Activated CD4-positive, alpha-beta T cell treated with anti-CD3 and anti-CD28 coated beads for 48 hours (primary cell): ENCODE results near the gene AKAP1.
A peak's percentile ranks its signal among the peaks of the same experiment; 100 is the strongest.
"Not testable (repeated sequence)": the region's sequence is repeated elsewhere in the genome, so short reads cannot be mapped to it uniquely, and the experiment has no call there.

Experiments
- DNase-seq: peaks from one replicate; pipeline ENCODE4 v3.0.0-alpha.2; 2020

The AKAP1 gene

DNA sequence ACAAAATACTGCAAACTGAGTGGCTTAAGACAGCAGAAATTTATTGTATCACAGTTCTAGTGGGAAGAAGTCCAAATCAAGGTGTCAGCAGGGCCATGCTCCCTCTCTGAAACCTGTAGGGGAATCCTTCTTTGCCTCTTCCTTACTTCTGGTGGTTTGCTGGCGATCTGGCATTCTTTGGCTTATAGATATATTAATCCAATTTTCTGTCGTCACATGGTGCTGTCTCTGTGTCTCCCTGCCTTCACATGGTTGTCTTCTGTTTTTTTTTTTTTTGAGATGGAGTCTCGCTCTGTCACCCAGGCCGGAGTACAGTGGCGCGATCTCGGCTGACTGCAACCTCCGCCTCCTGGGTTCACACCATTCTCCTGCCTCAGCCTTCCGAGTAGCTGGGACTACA, 6.8 kb upstream of the AKAP1 start:
- DNase-seq = no peak

DNA sequence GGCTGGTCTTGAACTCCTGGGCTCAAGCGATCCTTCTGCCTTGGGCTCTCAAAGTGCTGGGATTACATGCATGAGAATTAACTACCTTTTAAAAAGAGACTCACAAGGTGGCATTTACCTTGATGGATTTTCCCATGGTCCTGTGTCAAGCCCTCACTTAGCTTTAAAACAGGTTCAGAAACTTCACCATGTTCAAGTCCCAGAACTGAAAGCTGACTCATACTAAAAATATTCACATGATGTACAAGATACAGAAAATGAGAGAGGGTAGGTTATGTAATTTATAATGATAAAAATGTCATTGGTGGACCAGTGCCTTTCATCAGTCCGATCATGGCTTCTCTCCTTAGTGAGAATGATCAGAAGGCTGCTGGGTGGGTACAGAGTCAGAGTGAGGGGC, 4.3 kb upstream of the AKAP1 start:
- no peak for DNase-seq

DNA sequence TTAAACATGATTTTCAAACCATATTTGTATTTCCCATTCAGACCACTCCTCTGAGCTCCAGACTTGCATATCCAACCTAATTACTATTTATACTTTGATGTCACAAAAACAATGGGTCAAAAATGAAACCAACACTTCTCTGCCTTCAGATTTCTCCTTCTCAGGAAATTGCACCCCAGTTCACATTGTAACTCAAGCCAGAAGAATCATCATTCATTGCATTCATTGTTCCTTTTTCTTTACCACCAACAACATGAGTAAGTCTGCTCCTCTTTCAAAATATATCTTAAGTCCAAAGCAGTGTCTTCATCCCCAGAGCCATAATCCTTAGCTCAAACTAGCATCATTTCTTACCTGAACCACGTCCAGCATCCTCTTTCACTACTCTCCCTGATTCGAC, 2.6 kb upstream of the AKAP1 start:
- no peak for DNase-seq

DNA sequence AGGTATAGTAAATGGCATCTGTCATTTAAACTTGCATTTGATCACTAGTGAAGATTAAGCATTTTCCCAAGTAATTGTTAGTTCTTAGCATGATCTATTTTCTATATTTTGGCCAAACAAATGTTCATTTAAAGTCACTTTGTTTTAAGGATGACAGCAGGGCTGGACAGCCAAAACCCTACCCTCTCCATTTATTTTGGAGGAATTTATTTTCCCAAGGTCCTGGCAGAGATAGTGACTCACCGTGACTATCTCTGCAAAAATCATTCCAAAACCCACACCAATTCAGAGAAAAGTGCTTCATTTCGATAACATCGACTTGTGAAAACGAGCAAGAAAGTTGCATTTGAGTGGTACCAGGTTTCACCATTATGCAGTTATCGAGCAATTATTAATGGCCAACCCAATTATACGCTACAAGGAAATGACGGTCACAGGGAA, 665 bp upstream of the AKAP1 start:
- no peak for DNase-seq

DNA sequence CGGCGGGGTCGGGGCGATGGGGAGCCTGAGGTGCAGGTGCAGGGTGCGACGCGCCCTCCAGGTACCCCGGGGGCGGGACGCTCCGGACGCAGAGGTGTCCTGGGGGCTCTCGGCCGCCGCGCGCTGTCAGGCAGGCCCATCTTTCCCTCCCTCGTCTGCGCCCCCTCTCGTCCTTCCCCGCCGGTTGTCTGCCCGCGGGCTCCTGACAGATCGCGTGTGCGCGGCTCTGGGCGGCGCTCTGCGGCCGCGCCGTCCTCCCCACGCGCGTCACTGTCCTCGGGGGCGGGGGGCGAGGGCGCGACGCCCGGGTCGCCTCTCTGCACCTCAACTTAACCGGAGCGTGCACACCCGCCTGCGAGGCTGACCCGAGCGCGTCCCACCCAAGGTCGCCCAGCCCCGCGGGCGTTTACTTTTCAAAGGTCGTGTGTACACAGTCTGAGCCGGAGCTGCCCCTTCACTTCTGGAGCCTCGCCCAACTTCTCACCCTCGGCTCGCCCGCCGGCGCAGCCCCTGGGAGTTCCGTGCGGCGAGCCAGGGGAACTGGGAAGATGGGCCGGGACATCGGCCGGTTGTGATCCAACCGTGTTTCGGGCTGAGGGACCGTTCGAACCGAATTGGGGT, 512 bp downstream of the AKAP1 start:
- peak; percentile 64 for DNase-seq

DNA sequence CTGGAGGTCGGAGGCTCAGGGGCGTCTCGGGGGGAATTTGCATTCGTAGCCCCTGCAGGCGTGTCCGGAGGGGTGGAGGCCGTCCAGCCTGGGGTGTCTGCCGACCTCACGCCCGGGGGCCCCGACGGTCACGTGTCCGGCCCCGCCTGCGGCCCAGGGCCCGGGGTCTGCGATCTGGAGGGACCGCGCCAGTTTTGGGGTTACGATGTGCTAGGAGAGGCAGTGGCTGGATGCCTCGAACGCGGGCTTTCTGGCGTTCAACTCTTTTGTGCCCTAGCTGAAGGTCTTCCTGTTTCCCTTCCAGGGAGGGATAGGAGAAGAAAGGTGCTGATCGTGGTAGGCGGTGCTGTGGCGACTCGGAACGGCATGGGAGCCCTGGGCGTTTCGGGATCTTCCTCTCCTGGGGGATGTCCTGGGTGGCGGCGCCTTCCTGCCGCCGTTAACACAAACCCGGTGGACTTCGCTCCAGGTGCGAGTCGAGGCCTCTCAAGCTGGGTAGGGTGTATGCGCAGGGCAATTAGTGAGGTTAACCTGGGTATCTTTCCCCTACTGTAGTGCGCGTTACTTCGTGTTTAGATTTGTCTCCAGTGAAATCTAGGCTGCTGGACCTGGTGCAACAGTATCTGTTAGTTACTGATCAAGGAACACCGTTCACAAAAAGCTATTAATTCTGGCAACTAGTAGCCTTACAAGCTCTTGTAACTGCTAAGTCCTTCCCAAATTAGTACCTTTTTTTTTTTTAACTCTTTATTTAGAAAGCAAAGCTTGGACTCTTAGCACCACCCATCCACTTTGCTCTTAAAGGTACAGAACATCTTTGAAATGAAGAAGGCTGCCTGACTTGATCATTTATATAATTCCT, 1.3 kb downstream of the AKAP1 start:
- DNase-seq = peak; percentile 26

DNA sequence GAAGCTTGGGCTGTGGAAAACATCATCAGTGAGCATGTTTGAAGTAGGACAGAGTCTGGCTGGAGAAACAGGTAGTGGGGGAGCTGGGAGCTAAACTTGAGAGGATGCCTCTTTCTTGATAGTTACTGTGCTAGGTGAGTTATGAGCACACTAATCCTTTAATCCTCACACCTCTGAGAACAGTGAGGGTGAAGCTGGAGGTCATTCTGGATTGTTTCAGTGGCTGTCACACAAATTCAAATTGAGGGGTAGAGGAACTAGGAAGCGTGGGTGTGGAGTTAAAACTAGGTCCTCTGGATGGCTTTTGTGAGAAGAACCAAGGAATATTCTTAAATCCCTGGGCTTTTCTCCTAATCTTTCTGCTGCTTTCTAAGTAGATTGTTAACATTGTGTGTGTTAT, 3.3 kb downstream of the AKAP1 start:
- no peak for DNase-seq

DNA sequence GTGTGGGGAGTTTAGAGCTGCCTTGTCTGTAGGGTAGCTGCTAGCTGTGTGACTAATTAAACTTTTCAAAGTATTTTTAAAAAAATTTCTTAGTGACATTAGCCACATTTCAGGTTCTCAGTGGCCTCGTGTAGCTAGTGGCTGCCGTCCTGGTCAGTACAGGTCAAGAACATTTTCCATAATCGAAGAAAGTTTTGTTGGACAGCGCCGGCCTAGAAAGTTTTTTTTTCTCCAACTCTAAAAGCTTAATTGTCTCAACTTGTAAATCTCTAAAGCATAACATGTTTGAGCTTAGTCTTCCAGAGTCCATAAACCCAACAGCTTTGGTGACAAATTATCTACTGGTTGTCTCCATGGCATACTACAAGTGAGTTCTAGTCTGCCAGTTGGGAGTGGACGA, 4.3 kb downstream of the AKAP1 start:
- no peak for DNase-seq

DNA sequence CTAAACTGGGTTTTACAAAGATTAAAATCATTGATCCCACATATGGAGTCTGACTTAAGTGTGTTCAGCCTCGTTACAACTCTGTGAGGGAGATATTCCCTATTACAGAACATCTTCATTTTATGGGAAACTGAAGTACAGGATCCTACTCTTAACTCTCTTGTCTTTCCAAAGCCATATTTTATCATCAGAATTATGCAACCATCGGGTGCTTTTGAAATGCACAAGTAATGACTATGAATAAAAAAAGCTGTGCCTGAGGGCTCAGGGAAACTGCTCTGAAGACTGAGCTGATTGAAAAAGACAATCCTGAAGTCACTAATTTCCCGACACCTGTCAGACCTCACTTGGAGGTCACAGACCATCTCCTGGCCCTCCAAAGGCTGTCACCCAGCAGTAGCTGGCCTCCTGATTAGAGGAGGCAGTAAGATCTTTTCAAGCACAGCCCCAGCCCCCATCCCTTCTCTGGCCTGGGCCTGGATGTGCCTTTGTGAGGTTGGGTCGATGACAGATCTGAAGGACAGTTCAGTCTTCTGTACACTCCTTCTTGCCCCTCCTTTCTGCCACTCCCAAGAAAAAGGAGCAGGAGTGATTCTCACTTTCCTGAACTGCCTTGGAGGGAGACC, 5.6 kb downstream of the AKAP1 start:
- DNase-seq = no peak

DNA sequence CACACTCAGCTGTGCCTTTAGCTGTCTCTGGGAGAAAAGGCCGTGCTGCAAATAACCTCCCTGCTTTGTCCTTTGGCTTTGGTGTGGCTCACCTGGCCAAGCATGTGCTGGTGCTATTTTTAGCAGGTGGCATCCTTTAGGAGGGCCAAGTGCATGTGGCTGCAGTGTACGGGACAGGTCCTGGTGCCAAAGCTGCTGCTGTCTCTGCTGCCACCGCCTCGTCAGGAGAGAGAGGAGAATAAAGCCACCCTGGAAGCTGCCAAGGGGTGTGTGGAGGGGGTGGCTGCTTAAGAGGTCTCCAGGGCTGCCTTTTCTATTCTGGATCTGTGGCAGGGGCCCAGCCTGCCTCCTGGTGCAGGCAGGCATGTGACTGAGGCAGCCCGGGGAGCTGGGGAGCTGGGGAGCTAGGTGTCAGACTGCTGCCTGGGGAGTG, 6.2 kb downstream of the AKAP1 start:
- DNase-seq = no peak

DNA sequence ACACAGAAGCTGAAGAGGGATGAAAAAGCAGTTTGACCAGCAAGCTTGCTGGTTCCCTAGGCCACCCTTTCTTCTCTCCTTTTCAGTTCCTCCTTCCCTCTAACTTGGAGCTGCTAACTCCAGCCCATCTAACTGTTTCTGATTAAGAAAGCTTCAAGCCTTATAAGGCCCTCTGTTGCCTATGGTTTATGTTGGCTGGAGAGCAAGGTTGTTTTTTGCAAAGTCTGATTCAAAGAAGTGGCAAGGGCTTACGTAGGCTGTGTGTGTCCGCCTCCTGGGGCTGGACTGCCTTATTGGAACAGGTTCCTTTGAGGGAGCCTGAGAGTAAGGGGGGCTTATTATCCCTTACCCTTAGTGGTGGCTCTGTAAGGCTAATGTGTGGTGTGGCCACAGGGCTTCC, 7.1 kb downstream of the AKAP1 start:
- no peak for DNase-seq

DNA sequence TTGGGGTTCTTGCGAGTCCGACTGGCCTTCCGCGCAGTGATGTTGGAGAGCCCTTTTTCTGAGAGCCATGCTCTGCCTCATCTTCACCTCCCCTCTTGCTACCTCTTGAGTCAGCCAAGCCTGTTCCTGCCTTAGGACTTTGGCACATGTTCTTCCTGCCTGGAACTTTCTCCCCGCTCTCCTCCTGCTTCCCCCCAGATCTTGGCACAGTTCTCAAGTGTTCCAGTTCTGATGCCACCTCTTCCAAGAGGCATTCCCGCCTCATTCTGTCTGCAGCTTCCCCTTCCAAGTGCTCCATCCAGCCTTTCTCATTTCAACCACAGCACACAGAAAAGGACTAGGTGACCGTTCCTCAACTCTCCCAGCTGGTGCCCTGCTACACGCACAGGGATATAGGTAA, 7.7 kb downstream of the AKAP1 start:
- DNase-seq = no peak

DNA sequence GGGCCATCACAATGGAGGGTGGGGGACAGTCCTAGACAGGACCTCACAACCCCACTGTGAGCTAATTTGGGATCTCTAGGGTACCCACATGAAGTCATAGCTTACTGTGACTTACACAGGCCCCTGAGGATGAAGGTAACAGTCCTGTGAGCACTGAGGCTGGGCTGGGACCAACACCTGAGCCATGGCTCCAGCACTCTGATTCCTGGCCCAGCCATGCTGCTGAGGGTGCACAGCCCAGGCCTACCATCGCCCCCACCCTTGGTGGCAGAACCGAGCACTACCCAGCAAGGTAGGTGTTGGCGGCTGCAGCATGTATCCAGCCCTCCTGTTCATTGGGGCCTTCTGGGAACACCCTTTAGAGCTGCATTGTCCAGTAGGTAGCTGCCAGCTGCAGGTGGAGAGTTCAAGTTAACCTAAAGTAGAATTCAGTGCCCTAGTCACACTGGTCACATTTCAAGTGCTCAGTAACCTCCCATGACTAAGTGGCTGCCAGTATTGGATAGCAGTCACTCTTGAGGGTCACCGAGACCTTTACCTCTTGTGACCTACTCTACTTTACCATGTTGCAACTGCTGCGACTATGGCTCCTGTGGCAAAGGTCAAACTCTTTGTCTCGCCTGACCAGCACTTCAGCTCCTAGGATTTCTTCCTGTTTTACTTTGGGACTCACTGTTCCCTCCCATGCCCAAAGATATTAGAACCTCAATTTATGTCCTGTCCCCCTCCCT, 11.6 kb downstream of the AKAP1 start:
- DNase-seq = no peak

DNA sequence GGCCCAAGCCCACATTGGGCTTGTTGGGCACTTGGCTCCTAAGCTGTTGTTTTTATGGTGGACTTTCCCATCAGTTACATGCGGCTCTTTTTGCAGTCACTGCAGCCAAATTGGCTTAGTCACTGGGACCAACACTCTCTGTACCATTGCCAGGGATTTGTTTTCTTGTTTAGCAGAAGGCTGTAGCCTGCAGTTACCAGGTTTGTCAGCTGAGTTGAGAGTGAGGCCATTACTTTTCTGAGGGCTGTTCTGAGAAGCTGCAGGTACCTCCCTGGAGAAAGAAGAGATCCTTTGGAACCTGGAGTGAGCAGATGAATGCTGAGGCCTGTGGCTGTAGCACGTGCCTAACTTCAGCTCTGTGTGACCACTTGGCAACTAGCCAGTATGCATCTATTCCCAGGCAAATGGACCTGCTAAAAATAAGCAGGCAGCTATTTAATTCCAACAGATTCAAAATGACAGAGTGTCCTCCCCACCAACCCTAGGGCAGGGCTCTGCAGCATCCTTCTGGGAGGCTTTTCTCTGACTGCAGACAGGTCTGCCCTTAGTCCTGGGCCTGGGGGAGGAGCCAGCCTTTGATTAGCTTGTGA, 12.9 kb downstream of the AKAP1 start:
- DNase-seq = no peak

DNA sequence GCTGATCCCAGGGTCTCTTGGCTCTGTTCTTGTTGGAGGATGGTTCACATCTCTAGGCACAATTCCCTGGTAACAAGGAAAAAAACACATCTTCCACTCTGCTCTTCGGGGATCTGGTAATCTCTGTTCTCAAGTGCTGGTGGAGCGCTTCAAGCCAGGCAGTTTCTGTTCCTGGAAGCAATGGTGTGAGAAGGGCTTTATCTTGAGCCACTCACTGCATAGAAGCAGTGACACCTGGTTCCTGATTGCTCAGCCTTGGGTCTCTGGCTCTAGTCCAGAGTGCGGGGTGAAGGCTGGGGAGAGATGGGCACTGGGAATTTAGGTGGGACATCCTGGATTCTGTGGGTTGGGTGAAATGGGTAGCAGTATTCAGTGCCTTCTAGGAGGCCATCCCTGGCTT, 14.1 kb downstream of the AKAP1 start:
- DNase-seq = no peak

DNA sequence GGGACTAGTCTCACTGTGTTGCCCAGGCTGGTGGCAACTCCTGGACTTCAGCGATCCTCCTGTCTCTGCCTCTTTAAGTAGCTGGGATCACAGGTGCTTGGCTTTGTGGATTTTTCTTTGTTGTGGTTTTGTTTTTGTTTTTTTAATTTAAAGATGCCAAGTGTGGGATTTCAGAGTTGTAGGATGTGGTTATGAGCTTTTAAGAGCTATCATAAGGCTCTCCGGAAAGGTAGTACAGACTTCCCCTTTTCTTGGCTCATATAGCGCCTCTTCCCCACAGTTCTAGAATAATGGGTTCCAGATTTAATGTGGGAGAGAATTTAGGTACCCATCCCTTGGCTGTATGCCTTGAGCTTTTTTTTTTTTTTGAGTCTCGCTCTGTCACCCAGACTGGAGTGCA, 17.1 kb downstream of the AKAP1 start:
- DNase-seq = no peak

DNA sequence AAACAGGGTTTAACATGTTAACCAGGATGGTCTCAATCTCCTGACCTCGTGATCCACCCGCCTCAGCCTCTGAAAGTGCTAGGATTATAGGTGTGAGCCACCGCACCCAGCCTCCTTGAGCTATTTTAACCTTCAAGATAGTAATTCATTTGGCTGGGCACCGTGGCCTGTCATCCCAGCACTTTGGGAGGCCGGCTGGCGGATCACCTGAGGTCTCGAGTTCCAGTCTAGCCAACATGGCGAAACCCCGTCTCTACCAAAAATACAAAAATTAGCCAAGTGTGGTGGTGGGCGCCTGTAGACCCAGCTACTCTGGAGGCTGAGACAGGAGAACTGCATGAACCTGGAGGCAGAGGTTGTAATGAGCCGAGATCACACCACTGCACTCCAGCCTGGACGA, 17.6 kb downstream of the AKAP1 start:
- not testable (repeated sequence) for DNase-seq

DNA sequence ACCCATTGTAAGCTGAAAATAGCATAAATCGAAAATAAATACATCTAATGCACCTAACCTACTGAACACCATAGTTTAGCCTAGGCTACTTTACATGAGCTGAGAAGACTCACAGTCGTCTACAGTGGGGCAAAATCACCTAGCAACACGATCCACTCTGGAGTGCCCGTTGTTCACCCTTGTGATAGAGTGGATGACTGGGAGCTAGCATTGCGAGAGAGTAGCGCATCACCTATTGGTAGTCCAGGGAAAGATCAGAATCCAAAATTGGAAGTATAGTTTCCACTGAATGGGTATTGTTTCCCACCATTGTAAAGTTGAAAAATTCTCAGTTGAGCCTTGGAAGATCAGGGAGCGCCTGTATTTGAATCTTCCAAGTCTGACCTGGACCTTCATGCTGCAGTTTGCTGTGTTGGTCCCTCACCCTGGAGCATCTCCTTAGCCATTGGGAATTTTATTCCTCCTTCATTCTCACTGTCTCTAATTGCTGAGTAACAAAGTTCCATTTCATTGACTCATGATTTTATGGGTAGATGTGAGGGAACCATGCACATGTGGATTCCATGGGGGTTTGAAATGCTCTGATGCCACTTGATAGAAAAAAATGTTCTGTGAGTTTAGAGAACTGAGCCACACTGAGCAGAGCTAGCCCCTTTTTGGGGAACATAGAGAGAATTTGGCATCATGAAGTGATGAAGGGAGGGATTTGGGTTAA, 19.6 kb downstream of the AKAP1 start:
- DNase-seq = no peak

DNA sequence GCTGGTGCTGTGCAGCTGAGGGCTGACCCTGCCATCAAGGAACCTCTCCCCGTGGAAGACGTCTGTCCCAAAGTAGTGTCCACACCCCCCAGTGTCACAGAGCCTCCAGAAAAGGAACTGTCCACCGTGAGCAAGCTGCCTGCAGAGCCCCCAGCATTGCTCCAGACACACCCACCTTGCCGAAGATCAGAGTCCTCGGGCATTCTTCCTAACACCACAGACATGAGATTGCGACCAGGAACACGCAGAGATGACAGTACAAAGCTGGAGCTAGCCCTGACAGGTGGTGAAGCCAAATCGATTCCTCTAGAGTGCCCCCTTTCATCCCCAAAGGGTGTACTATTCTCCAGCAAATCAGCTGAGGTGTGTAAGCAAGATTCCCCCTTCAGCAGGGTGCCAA, 20.5 kb downstream of the AKAP1 start:
- DNase-seq = no peak

DNA sequence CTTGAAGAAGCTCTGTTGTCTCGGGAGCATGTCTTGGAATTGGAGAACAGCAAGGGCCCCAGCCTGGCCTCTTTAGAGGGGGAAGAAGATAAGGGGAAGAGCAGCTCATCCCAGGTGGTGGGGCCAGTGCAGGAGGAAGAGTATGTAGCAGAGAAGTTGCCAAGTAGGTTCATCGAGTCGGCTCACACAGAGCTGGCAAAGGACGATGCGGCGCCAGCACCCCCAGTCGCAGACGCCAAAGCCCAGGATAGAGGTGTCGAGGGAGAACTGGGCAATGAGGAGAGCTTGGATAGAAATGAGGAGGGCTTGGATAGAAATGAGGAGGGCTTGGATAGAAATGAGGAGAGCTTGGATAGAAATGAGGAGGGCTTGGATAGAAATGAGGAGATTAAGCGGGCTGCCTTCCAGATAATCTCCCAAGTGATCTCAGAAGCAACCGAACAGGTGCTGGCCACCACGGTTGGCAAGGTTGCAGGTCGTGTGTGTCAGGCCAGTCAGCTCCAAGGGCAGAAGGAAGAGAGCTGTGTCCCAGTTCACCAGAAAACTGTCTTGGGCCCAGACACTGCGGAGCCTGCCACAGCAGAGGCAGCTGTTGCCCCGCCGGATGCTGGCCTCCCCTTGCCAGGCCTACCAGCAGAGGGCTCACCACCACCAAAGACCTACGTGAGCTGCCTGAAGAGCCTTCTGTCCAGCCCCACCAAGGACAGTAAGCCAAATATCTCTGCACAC, 21.2 kb downstream of the AKAP1 start:
- DNase-seq = no peak

DNA sequence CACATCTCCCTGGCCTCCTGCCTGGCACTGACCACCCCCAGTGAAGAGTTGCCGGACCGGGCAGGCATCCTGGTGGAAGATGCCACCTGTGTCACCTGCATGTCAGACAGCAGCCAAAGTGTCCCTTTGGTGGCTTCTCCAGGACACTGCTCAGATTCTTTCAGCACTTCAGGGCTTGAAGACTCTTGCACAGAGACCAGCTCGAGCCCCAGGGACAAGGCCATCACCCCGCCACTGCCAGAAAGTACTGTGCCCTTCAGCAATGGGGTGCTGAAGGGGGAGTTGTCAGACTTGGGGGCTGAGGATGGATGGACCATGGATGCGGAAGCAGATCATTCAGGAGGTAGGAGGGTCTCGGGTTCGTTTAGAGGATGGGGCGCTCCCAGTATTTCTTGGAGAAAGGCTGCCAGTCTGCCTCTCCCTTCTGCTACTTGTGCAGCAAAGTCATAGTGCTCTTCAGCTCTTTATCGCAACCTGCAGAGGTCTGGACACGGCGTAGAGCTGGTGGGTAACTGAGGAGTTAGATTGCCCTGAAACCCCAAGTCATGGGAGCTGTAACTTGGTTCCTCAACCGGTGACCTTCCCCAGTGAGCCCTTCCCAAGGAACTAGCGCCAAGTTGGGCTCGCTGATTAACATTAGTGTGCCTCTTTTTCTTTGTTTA, 21.9 kb downstream of the AKAP1 start:
- no peak for DNase-seq
